NAMALWA (cell line): ENCODE results near the gene CTLA4.

ENCODE experiments used
- DNase-seq: peaks from one replicate; pipeline ENCODE4 v3.0.0-alpha.2; 2015; ENCODE audit warnings: low spot score

Gene CTLA4

DNA sequence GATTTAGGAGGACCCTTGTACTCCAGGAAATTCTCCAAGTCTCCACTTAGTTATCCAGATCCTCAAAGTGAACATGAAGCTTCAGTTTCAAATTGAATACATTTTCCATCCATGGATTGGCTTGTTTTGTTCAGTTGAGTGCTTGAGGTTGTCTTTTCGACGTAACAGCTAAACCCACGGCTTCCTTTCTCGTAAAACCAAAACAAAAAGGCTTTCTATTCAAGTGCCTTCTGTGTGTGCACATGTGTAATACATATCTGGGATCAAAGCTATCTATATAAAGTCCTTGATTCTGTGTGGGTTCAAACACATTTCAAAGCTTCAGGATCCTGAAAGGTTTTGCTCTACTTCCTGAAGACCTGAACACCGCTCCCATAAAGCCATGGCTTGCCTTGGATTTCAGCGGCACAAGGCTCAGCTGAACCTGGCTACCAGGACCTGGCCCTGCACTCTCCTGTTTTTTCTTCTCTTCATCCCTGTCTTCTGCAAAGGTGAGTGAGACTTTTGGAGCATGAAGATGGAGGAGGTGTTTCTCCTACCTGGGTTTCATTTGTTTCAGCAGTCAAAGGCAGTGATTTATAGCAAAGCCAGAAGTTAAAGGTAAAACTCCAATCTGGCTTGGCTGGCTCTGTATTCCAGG is at the start of gene CTLA4:
TSS of gene CTLA4 (plus strand) at position 211 of the 640 bp plus-strand sequence. CDS start at position 383, 172 bp downstream.
- DNase-seq = no peak

DNA sequence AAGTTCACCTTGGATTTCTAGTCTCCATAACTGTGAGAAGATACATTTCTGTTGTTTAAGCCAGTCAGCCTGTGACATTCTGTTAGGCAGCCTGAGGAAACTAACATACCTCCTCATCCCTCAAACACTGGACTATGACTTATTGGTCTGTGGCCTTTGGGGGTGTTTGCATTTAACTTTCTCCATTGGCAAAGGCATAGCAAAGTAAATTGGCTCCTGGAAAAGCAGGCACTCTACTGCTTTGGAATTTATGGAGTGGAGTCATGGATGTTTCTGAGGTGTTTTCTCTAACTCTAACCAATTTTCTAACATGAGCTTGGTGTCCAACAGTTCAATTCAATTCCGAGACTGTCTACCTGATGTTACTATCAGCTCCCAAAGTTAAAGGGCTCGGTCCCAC is 48.9 kb upstream of the CTLA4 start:
- DNase-seq = no peak

DNA sequence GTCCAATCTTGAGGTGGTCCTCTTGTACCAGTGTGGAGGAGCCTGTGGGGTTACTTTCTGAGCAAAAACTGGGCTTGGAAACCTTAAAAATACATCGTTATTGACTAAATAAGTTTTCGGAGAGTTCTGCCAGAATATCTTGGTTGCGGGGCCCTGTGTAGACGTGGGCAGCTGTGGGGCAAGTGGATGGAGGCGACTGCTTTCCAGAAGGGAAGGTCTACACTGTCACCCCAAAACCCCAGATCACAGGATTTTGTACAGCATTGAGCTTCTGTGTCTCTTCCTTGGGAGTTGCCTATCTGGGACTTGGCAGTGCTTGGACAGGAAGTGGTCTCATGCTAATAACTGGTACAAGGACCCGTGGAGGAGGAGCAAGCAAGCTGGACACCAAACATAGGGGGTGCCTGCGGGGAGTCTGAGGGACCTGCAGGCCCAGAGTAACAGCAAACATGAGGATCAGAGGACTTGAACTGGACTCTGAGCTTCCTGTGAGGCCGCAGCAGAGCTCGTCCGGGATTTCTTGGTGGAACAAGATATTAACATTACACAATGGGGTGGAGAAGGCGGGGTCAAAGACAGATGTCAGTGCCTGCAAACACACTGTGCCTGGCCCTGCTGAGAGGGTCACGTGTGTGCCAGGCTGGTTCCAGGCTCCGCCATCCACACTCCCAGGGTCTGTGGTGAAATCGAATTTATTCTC is 48.0 kb upstream of the CTLA4 start:
- no peak for DNase-seq

DNA sequence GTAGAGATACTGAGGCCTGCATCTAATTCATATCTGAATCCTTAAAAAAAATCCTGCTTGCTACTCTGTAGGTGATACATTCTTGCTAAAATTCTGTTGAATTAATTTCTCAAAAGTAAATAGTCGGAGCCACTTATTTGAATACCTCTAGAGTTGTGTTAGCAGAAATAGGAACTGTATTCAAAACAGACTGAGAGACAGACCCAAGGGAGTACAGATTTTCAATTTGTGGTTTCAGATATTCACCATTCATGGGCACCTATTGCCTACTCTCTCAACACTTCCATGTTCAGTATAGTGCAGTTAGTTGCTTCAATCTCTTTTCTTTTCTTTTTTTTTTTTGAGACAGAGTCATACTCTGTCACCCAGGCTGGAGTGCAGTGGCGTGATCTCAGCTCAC is 46.6 kb upstream of the CTLA4 start:
- DNase-seq = peak; percentile 59

DNA sequence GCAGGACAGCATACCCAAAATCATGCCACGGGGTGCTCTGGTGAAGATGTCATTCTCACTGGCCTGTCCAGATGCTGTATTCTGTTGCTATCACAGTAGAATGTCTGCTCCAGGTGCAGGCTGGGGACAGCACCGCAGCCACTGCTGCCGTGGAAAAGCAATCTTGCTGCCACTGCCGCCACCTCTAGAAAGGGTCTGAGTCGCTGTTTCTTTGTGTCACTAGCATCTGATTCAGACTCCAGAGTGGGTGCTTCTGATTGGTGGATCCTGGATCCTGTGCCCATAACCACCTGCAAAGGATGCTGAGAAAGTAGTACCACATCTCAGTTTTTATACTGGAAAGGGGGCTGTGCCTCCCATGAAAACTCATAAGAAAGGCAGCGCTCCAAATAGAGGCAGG is 45.3 kb upstream of the CTLA4 start:
- DNase-seq = no peak

DNA sequence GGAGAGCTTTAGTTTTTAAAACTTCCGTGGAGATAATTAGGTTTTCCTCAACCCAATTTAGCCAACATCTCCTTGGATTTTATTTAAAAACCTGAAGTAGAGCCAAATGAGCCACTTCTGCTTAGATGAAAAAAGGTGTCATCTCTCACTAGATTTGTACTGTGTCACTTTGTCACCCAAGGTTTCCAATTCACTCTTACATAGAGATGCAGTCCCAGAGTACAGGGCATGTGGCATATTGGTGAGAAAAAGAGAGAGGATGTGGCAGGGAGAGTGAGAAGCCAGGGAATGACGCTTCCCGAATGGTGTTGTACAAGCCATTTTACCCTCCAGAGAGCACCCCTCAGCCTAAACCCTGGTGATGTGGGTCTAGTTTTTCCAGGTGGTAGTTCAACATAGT is 44.4 kb upstream of the CTLA4 start:
- DNase-seq = no peak

DNA sequence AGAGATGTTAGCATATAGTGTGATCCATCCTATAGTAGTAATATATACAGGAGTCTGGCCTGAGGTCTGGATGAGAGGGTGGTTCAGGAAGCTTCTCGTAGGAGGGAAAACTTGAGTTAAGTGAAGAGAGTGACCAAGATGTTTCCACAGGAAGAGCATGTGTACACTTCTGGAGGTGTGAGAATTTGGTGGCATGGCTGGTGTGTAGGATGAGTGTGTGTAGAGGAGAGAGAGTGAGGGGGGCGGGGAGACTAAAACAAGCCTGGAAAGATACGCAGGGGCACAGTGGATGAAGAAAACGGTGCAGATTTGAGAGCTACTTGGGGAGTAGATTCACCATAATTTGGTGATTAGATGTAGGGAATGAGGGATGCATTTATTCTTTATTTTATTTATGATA is 43.5 kb upstream of the CTLA4 start:
- no peak for DNase-seq

DNA sequence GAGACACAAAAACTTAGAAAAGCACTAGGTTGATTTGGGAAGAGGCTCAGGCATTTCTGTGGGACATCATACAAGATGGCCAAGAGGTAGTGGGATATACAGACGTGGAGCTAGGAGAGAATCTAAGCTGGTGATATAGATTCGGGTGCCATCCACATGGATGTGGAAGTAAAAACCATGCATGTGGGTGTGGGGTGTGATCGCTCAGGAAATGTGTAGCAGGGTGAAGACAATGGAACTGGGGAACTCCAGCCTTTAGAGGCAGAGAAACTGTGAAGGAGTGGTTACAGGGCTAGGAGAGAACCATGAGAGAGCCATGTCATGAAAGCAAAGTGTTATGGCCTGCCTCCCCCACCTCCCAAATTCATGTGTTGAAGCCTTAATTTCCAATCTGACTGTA is 43.0 kb upstream of the CTLA4 start:
- DNase-seq = no peak

DNA sequence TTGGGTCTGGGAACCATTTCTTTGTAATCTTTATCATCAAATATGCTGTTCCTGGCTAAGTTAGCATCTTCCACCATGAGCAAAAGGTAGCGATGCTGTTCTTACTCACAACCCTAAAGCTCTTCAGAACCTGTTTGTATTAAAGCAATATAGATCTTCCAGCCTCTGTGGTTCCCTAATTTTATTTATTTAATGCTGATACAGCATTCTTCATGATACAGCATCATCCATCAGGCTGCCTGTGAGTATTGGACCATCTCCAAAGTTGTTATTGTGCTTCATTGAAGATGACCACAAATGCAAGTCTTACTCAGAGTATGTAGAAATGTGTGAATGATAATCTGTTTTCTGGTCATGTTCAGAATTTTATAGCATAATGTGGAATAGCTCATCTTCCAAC is 40.9 kb upstream of the CTLA4 start:
- no peak for DNase-seq

DNA sequence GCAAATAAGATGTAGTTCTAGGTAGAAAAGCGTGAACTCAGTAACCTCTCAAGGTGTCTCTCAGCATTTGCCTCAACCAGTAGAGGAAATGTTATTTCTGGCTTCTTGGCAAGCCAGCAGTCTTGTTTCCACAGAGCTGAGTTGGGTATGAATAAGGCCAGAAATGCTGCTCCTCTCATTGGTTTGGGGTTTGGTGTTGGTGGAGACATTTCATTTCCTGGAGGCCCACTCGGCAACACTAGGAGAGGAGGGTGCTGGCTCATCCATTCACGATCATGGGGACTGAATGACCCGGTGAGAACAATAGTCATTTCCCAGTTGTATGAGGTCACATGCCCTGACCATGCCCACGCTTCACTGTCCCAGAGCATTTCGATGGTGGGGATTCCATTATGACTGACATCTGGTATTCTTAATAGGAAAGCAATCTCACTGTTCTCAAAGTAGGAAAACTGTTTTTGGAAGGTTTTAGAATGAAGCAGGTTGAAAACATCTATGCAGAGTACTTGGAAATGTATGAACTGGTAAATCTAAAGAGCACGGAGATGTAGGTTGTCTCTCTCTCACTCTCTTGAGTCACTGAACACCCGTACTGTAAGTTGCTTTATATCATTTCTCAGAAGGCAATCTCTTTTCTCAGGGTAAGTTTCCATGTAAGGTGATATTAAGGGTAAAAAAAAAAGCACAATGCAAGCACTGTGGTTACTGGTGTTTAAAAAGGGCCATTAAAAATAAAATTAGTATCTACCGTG is 37.1 kb upstream of the CTLA4 start:
- no peak for DNase-seq

DNA sequence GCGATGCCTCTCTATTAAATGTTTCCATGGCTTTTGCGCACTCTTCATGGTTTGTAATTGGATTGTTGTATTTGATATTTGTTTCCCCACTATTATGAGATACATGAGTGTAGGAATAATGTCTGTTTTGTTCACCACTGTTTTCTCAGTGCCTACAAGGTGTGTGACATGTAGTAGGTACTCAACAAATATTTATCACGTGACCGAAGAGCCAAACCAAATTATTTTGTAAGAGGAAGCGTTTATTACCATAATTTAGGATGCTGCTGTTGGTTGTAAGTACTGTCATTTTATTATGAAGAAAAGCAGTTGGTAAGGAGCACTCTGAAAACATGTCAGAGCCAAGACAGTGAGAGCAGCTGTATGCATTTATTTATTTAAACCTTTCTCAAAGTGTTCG is 32.2 kb upstream of the CTLA4 start:
- DNase-seq = no peak

DNA sequence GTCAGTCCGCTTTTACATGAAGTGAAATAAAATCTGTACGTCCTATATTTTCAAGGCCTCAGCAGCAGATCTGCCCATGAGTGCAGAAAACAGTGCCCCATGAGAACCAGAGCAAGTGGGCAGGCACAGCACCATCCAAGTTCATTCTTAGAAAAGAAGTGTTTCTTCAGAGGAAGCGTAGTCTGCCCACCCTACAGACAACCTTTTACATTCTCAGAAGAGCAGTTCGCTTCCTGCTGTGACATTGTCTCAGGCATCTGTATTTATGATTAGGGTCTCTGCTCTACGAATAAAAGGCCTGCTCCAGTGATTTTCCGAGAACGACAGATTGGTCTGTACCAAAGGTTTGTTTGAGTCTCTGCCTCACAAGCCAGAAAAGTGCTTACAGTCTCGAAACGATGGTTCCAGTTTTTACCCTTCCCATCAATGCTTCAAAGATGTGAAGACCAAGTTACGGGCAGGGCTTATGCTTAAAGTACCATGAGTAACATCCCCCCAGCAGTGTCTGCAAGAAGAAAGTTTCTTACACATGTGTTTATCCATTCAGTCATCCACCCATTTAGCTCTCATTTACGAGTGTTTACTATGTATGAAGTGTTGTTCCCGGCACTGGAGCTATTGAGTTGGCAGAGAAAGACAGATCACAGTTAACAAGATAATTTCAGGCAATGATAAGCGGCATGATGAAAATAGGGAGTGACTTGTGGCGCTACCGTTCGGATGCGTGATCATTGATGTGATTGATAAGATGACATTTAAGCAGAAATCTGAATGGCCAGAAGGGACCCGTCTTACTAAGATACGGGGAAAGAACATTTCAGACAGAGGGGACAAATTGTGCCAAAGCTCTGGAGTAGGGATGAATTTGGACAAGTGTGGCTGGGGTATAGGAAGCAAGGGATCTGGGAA is 31.4 kb upstream of the CTLA4 start:
- no peak for DNase-seq

DNA sequence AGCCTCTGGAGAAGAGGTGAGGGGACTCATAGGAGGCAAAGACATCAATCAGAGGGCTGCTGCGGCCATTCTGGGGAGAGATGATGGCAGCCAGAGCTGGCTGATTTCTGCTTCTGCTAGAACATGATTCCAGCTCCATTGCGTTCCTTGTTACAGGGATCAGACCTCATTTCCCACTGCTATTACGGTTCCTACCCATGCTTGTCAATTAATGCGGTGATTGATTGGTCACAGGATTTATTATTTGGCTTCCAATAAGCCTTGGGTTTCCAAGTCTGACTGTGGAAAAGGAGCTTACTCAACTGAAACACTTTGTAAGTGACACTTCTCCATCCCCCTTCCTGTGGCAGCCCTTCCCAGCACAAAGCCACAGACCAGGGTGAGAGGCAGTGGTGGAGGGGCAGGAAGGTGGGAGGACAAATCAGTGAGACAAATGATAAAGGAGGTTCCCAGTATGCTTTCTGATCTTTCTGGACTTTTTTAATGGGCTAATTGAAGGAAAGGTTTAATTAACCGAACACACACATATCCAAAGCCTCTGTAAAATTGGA is 26.8 kb upstream of the CTLA4 start:
- no peak for DNase-seq

DNA sequence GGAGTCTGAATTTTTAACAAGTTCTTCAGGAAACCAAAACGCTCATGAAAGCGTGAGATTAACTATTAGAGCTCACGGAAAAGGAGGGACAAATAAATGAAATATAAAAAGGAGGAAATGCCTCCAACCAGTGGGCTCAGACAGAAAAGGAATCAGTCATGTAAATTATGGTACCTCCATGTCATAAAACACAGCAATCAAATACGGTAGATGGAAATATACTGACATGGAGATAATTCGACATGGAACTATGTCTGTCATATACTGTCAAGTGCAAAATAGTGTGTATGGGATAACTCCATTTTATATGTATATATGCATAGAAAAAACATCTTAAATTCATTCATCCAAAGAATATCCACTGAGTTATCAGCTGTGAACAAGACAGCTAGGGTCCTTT is 25.9 kb upstream of the CTLA4 start:
- no peak for DNase-seq

DNA sequence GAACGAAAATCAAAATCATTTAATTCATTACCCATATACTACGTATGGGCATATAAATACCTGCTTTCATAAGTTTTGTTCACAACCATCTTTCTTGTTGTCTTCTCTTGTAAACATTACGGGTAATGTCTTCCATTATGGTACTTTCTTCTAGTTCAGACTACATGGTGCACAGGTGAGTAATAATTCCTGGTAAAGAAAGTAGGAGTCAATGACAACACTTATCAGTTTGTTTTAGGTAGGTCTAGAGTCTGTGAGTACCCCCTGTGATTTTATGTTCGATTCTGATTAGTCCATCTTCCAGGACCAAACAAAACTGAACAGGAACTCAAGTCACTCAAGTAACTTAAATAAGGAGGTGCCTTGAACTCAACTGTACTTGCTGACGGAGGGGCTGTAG is 25.2 kb upstream of the CTLA4 start:
- no peak for DNase-seq

DNA sequence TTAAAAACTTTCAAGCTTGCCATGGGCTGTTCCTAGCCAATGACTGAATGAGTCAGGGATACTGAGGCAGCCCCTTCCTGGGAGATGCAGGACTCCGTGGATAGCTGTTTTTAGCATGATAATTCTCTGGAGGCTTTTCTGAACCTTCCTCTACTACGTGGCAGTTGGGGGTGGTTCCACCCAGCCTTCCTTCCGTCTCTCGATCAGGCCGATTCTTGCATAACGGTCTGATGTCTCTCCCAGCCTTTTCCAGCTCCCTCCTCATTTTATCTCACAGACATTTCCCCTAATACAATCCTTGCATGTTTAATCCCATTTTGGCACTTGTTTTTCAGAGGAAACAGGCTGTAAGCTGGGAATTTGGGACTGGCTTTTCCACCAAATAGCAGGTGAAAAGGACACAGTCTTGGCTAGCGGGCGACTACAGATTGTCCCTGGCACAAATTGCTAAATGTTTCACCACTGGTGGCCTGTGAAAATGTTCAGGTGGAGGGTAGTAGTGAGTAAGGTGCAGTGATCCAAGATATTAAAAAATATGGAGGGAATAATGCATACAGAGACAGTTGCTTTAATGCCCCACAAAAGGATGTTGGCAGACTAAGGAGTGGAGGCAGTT is 21.0 kb upstream of the CTLA4 start:
- no peak for DNase-seq

DNA sequence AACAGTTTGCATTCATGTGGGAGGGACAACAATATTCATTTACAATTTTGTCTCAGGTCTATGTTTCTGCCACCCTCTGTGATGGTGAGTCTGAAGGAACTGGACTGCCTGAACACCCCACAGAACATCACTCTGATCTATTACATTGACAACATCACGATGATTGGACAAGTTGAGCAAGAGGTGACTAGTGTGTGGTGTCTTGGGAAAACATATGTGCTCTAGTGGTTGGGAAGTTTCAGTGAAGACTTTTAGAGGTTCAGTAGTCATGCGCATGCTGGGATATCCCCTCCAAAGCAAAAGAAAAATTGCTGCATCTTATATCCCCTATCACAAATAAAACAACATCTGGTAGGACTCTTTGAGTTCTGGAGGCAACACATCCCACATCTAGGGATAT is 18.6 kb upstream of the CTLA4 start:
- DNase-seq = no peak

DNA sequence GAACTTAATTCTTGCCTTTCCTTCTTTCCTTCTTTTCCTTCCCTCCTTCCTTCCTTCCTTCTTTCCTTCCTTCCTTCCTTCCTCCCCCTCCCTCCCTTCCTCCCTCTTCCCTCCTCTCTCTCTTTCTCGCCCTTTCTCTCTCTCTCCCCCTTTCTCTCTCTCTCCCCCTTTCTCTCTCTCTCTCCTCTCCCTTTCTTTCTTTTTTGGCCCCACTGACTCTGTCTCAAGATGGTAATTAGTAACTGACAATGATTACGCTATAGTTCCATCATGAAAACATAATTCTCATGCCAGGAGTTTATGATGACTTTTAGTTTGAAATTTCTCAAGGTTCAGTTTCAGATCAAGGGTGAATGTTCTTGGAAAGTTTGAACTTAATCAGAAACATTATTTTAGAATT is 14.8 kb upstream of the CTLA4 start:
- DNase-seq = no peak

DNA sequence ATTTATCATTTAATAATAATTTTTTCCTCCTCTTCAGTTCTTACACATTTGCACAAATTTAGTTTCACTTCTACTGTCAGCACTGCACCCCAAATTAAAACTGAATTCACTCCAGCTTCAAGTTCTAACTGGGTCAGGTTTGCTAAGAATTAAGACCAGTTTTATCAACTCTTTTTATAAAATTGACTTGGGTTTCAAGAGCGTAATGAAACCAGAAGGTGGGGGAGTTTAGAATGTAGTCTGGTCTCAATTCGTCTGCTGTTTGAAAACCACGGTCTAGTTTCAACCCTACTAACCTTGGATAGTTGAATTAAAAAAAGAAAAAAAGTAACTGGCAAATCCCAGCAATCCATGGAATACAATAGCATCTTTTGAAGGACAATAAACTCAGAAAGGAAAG is 14.3 kb upstream of the CTLA4 start:
- DNase-seq = no peak

DNA sequence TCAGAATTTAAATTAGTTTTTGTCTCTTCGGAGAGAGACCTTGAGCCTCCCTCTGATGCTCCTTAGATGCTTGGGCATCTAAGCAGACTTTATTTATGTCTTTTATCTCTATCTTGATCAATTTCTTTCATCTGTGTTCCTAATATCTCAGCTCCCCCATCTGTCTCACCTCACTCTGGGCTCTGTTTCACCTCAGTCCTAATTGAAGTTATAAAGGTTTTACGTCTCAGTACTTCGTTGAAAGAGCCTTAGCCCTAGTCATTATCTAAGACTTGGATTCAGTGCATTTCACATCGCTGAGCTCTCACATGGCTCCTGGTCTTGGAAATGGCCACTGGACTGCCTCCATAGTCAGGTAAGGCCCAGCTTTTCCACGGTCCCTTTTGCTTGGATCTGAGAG is 13.8 kb upstream of the CTLA4 start:
- no peak for DNase-seq

DNA sequence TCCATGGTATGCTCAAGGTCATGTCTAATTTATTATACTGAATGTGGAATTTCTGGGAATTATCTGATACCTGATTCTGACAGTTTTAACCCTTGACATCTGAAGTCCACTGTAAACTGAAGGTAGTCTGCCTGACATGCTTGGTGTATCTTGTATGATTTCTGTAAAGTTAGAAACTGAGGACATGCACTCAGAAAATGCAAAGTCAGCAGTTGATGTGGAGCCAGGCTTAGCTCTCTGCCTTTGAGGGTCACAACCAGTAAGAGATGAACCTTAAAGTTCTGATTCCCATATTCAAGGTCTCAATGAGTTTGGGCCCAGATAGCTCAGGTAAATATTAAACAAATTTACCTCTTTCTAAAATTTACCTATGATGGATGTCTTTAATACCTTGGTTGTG is 12.3 kb upstream of the CTLA4 start:
- no peak for DNase-seq

DNA sequence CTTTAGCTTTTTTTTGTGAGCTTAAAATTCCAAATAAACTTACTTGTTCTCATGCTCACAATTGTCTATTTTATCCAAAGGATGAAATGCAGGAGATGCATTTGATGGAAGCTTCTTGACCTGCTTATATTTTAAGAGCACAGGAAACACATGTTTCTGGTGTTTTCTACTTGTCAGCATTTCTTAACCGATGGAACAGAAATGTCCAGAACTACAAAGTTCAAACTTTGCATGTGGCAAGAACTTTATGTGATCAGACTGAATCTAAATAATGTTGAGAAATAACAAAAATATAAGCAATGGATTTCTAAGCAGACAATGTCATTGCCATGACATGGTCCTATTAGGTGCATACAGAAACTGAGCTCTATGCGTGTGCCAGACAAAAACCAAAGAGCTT is 9.9 kb upstream of the CTLA4 start:
- DNase-seq = no peak
